HEK293T (cell line): Measurements from ENCODE around the gene ZNF208.

Experiments
- ARNT ChIP-seq: fragments of 450-650 bp; IDR thresholded peaks from 2 replicates; pipeline ENCODE4 v1.6.1; 2017; ENCODE audit warnings: mild to moderate bottlenecking
- BHLHE40 ChIP-seq: fragments of 450-650 bp; IDR thresholded peaks from 2 replicates; pipeline ENCODE4 v1.6.1; 2016; ENCODE audit warnings: mild to moderate bottlenecking, moderate library complexity, borderline replicate concordance
- CTBP1 ChIP-seq: fragments of 450-650 bp; IDR thresholded peaks from 2 replicates; pipeline ENCODE4 v1.6.1; 2016; ENCODE audit warnings: borderline replicate concordance
- ELF4 ChIP-seq: fragments of 450-650 bp; IDR thresholded peaks from 2 replicates; pipeline ENCODE4 v1.6.1; 2017; ENCODE audit warnings: antibody characterized with exemption
- FOXK2 ChIP-seq: fragments of 450-650 bp; IDR thresholded peaks from 2 replicates; pipeline ENCODE4 v1.6.1; 2016; ENCODE audit warnings: mild to moderate bottlenecking
- HDGF ChIP-seq: fragments of 450-650 bp; IDR thresholded peaks from 2 replicates; pipeline ENCODE4 v1.6.1; 2017; ENCODE audit warnings: antibody characterized with exemption, borderline replicate concordance
- L3MBTL2 ChIP-seq: fragments of 450-650 bp; conservative IDR thresholded peaks from 2 replicates; pipeline ENCODE4 v1.6.1; 2016; ENCODE audit warnings: mild to moderate bottlenecking
- LEF1 ChIP-seq: fragments of 450-650 bp; IDR thresholded peaks from 2 replicates; pipeline ENCODE4 v1.6.1; 2017; ENCODE audit warnings: mild to moderate bottlenecking, borderline replicate concordance
- NFRKB ChIP-seq: fragments of 450-650 bp; IDR thresholded peaks from 2 replicates; pipeline ENCODE4 v1.6.1; 2016; ENCODE audit warnings: mild to moderate bottlenecking, moderate library complexity
- SP1 ChIP-seq: fragments of 450-650 bp; IDR thresholded peaks from 2 replicates; pipeline ENCODE4 v1.6.1; 2017
- SUZ12 ChIP-seq: fragments of 450-650 bp; IDR thresholded peaks from 2 replicates; pipeline ENCODE4 v1.6.1; 2016; ENCODE audit warnings: mild to moderate bottlenecking
- TARDBP ChIP-seq: fragments of 450-650 bp; IDR thresholded peaks from 2 replicates; pipeline ENCODE4 v1.6.1; 2016
- ZNF384 ChIP-seq: fragments of 450-650 bp; IDR thresholded peaks from 2 replicates; pipeline ENCODE4 v1.6.1; 2016

DNA sequence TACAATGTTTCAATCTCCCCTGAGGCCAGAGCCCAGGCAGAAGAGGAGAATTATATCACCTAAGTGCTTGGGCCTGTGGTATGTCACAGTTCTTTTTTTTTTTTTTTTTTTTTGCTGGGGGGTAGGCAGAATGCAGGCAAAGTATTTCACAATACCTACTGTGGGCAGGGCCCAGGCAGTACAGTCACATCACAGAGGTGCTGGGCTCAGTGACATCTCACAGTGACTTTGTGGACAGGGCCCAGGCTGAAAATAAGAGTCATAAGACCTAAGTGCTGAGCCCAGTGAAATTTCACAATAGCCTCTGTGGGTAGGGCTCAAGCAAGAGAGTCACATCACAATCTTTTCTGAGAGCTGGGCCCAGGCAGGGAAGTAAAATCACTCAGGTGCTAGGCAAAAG is 15.9 kb upstream of the ZNF208 start:
- TF ChIP-seq SP1, result no peak
- no peak for TF ChIP-seq BHLHE40
- no peak for TF ChIP-seq L3MBTL2
- TF ChIP-seq SUZ12, result no peak
- no peak for TF ChIP-seq ZNF384
- TF ChIP-seq ELF4, result no peak
- no peak for TF ChIP-seq HDGF
- TF ChIP-seq LEF1, result no peak
- no peak for TF ChIP-seq FOXK2
- no peak for TF ChIP-seq ARNT
- TF ChIP-seq TARDBP, result no peak
- no peak for TF ChIP-seq NFRKB
- no peak for TF ChIP-seq CTBP1
